Measurements from ENCODE around the gene KIF1B.

GRCh38 chr1:10424651-10425050, 214.3 kb downstream of the KIF1B start:
- TF ChIP-seq CTCF (conservative IDR thresholded peaks at IDR 0.05; ENCODE audit: low read depth, low read length) (no peak), EZH2 (IDR thresholded peaks at IDR 0.05; ENCODE audit: borderline replicate concordance, low read depth, low read length, poor library complexity, severe bottlenecking) (no peak)
